Keratinocyte (primary cell): ENCODE measurements around the gene TNS3.

Source experiments
- EZH2 ChIP-seq: IDR thresholded peaks from one replicate; pipeline ENCODE4 v1.6.1; 2012; ENCODE audit warnings: inconsistent platforms, mild to moderate bottlenecking, low read length, moderate library complexity
- TF ChIP-seq, protein P1 (sequence below), 3 experiments: IDR thresholded peaks in 1 of 3; conservative IDR thresholded peaks in 1 of 3; optimal IDR thresholded peaks in 1 of 3; 2 replicates in 2 of 3; 3 replicates in 1 of 3; pipeline versions ENCODE3 to v1.5.1; 2011; ENCODE audit warnings: low read length in 3 of 3, mild to moderate bottlenecking in 3 of 3, moderate library complexity in 2 of 3, control low read depth in 1 of 3, inconsistent platforms in 1 of 3; ENCODE audit not compliant: insufficient read depth in 2 of 3; ENCODE audit errors: extremely low read depth in 1 of 3

DNA sequence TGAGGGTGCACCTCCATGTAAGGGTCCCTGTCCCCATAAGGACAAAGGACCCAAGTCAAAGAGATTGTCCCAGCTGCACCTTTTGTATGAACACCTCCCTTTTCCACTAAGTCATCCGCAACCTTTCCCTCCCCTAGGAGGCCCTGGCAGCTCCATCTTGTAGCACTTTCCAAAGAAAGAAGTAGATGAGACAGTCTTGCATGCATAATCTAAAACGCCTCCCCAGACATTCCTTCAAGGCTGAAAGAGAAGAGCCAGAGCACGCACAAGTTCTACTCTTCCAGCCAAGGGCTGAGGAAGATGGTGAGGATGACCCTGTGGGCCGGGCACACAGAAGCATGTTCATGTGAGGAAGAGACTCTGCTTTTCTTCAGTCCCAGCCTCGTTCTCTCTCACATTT is 194.4 kb downstream of the TNS3 start:
- TF ChIP-seq, protein P1, sequence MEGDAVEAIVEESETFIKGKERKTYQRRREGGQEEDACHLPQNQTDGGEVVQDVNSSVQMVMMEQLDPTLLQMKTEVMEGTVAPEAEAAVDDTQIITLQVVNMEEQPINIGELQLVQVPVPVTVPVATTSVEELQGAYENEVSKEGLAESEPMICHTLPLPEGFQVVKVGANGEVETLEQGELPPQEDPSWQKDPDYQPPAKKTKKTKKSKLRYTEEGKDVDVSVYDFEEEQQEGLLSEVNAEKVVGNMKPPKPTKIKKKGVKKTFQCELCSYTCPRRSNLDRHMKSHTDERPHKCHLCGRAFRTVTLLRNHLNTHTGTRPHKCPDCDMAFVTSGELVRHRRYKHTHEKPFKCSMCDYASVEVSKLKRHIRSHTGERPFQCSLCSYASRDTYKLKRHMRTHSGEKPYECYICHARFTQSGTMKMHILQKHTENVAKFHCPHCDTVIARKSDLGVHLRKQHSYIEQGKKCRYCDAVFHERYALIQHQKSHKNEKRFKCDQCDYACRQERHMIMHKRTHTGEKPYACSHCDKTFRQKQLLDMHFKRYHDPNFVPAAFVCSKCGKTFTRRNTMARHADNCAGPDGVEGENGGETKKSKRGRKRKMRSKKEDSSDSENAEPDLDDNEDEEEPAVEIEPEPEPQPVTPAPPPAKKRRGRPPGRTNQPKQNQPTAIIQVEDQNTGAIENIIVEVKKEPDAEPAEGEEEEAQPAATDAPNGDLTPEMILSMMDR (optimal IDR thresholded peaks at IDR 0.05 in 1 of 3, IDR thresholded peaks at IDR 0.05 in 1 of 3, conservative IDR thresholded peaks at IDR 0.05 in 1 of 3; ENCODE audit: extremely low read depth in 1 of 3, insufficient read depth in 2 of 3, low read length in 3 of 3): no peak
- no peak for TF ChIP-seq EZH2
